Nephron progenitor cell (in vitro differentiated cells): ENCODE measurements around the gene CEACAM8.

Source experiments
- DNase-seq: peaks from one replicate; pipeline ENCODE4 v3.0.0; 2021
- H3K27ac Mint-ChIP-seq: 2 replicates; pipeline ENCODE4 v1.8.0; 2021; ENCODE audit warnings: mild to moderate bottlenecking, moderate library complexity, mixed read lengths
- H3K27me3 Mint-ChIP-seq: 2 replicates; pipeline ENCODE4 v1.8.0; 2021; ENCODE audit warnings: mild to moderate bottlenecking, low read depth, mixed read lengths; ENCODE audit not compliant: poor library complexity
- H3K36me3 Mint-ChIP-seq: 2 replicates; pipeline ENCODE4 v1.8.0; 2021; ENCODE audit warnings: low read depth, mixed read lengths
- H3K4me1 Mint-ChIP-seq: 2 replicates; pipeline ENCODE4 v1.8.0; 2021; ENCODE audit warnings: mixed read lengths
- H3K4me3 Mint-ChIP-seq: 2 replicates; pipeline ENCODE4 v1.8.0; 2021; ENCODE audit warnings: mild to moderate bottlenecking, moderate library complexity, mixed read lengths
- H3K9me3 Mint-ChIP-seq: 2 replicates; pipeline ENCODE4 v1.8.0; 2021; ENCODE audit warnings: mild to moderate bottlenecking, moderate library complexity, mixed read lengths
- CTCF ChIP-seq: fragments of 200-600 bp; sonication (generic); IDR thresholded peaks from 2 replicates; pipeline ENCODE4 v1.5.0; 2021; ENCODE audit warnings: antibody characterized with exemption

CEACAM8 gene

DNA sequence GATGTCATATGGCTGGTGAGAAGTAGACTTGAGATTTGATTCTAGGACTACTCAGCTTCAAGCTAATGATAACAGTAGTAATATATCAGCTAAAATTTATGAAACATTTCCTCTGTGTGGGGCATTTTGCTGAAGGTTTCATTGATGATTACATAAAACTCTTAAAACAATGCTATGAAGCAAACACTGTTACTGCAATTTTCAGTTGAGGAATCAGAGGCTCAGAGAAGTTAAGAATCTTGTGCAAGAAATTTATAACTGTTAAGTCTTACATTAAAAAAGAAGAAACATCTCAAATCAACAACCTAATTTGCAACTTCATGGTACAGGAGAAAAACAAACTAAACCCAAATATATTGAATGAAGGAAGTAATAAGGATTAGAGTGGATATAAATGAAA is 10.3 kb downstream of the CEACAM8 start:
- H3K27ac Mint-ChIP-seq, result no peak overlapping the region
- peaks cover 20% of the 10 kb centered on the region for H3K27me3 Mint-ChIP-seq

DNA sequence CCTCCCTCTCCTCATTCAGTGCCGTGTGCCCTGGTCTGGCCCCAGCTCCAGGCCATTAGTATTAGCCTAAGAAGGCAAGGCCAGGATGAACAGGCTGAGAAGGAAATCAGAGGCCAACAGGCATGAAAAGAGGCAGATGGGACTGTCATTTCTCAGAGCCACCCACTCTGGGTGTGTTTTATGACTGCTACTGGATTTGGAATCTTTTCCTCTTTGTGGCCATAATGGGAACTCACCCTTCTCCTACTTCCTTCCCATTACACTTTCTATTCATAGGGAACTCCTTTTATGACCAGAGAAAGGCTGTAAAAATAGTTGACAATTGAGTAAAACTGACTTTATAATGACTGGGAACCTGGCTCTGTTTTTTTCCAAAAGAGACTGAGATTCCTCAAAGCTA is 17.7 kb downstream of the CEACAM8 start:
- no peak for DNase-seq
- Mint-ChIP-seq H3K9me3 (no peaks in the 10 kb centered on the region), H3K36me3 (no peaks in the 10 kb centered on the region), H3K27ac (no peak overlapping the region), H3K4me1 (no peaks in the 10 kb centered on the region), H3K4me3 (no peak overlapping the region), H3K27me3 (peaks cover 6% of the 10 kb centered on the region)
- no peak for TF ChIP-seq CTCF

More for the DNA sequence above, 10.3 kb downstream of the CEACAM8 start:
- Mint-ChIP-seq H3K4me1 (no peaks in the 10 kb centered on the region), H3K9me3 (peaks cover 19% of the 10 kb centered on the region), H3K4me3 (no peak overlapping the region), H3K36me3 (no peaks in the 10 kb centered on the region)
- no peak for DNase-seq
- no peak for TF ChIP-seq CTCF

DNA sequence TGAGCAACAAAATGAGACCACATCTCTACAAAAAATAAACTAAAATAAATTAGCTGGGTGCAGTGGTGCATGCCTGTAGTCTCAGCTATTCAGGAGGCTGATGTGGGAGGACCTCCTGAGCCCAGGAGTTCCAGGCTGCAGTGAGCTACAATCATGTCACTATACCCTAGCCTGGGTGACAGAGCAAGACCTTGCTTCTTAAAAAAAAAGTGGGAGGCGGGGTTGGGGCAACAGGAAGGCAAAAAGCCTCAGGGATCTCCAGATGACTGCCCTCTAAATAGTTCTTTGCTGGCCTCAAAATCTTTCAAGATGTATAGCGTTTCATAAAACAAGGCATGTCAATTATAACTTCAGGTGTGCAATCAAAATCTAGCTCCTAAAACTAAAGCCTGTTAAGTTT is 18.5 kb downstream of the CEACAM8 start:
- TF ChIP-seq CTCF, result no peak
- Mint-ChIP-seq H3K36me3 (no peaks in the 10 kb centered on the region), H3K9me3 (no peaks in the 10 kb centered on the region), H3K4me1 (no peaks in the 10 kb centered on the region), H3K27ac (no peak overlapping the region), H3K27me3 (peaks cover 6% of the 10 kb centered on the region), H3K4me3 (no peak overlapping the region)
- no peak for DNase-seq

GRCh38 chr19:42573642-42574041 is 21.1 kb downstream of the CEACAM8 start:
- TF ChIP-seq CTCF, result no peak
- no peak for DNase-seq
- no peak overlapping the region for H3K27ac Mint-ChIP-seq
- peaks cover 15% of the 10 kb centered on the region for H3K27me3 Mint-ChIP-seq
- H3K9me3 Mint-ChIP-seq, result no peaks in the 10 kb centered on the region
- H3K4me1 Mint-ChIP-seq, result no peaks in the 10 kb centered on the region
- no peaks in the 10 kb centered on the region for H3K36me3 Mint-ChIP-seq
- no peak overlapping the region for H3K4me3 Mint-ChIP-seq

DNA sequence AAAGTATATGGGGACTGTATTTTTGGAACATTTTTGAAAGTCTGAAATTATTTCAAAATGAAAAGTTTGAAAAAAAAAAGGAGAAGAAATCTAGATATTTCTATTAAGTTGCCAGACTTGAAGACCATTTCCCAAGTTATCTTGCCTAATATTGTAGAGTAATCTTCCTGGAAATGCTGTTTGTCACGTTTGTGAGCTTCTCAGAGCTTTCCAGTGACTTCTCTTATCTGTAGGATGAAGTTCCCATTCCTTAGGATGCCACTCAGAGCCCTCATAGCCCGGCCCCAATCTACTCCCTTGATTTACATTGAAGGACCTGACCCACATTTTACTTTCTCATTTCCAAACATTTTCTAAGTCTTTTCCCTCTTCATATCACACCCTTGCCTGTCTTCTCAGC is 23.6 kb downstream of the CEACAM8 start:
- Mint-ChIP-seq H3K27me3 (peaks cover 34% of the 10 kb centered on the region), H3K4me3 (no peak overlapping the region), H3K4me1 (no peaks in the 10 kb centered on the region), H3K36me3 (no peaks in the 10 kb centered on the region), H3K27ac (no peak overlapping the region), H3K9me3 (no peaks in the 10 kb centered on the region)
- DNase-seq, result no peak
- no peak for TF ChIP-seq CTCF

GRCh38 chr19:42569193-42569592 is 25.5 kb downstream of the CEACAM8 start:
- Mint-ChIP-seq H3K36me3 (no peaks in the 10 kb centered on the region), H3K4me3 (no peak overlapping the region), H3K27ac (no peak overlapping the region), H3K27me3 (peaks cover 43% of the 10 kb centered on the region), H3K9me3 (no peaks in the 10 kb centered on the region), H3K4me1 (no peaks in the 10 kb centered on the region)
- DNase-seq, result no peak
- no peak for TF ChIP-seq CTCF
